ENCODE data around the gene PLXNA4.

PLXNA4 gene

GRCh38 chr7:132263151-132263550 lies 313.1 kb downstream of the PLXNA4 start:
- no peak overlapping the region for H3K4me2 ChIP-seq (ENCODE audit: low read length)
- no peaks in the 10 kb centered on the region for H3K79me2 ChIP-seq (ENCODE audit: low read length)
- H3K27me3 ChIP-seq (ENCODE audit: low read depth, low read length) = 0 out of 2 replicates have a peak, but pooled peaks cover 7% of the 10 kb centered on the region
- no peak overlapping the region for H2AFZ ChIP-seq (ENCODE audit: low read depth, low read length)
- H3K27ac ChIP-seq (ENCODE audit: low read length) = no peak overlapping the region
- H4K20me1 ChIP-seq (ENCODE audit: insufficient read depth, low read length) = no peaks in the 10 kb centered on the region
- H3K4me1 ChIP-seq (ENCODE audit: low read length) = no peaks in the 10 kb centered on the region
- TF ChIP-seq EZH2phosphoT487 (IDR thresholded peaks at IDR 0.05; ENCODE audit: low read depth) = no peak
- no peak for TF ChIP-seq CTCF (IDR thresholded peaks at IDR 0.05; ENCODE audit: low read depth, low read length)
- H3K9me3 ChIP-seq (ENCODE audit: insufficient read depth, low read length) = no peaks in the 10 kb centered on the region
- no peak overlapping the region for H3K9ac ChIP-seq (ENCODE audit: low read length)
- H3K4me3 ChIP-seq (ENCODE audit: low read length) = no peak overlapping the region
- H3K36me3 ChIP-seq (replicated peaks; ENCODE audit: low read depth, low read length) = no peaks in the 10 kb centered on the region

GRCh38 chr7:132262160-132262470 lies 314.2 kb downstream of the PLXNA4 start:
- Histone ChIP-seq H3K4me2 (ENCODE audit: low read length) (no peak overlapping the region), H4K20me1 (ENCODE audit: insufficient read depth, low read length) (no peaks in the 10 kb centered on the region), H3K79me2 (ENCODE audit: low read length) (no peaks in the 10 kb centered on the region), H3K4me3 (ENCODE audit: low read length) (no peak overlapping the region), H2AFZ (ENCODE audit: low read depth, low read length) (no peak overlapping the region), H3K27ac (ENCODE audit: low read length) (no peak overlapping the region), H3K4me1 (ENCODE audit: low read length) (no peaks in the 10 kb centered on the region), H3K27me3 (ENCODE audit: low read depth, low read length) (0 out of 2 replicates have a peak, but pooled peaks cover 7% of the 10 kb centered on the region), H3K9ac (ENCODE audit: low read length) (no peak overlapping the region), H3K9me3 (ENCODE audit: insufficient read depth, low read length) (no peaks in the 10 kb centered on the region), H3K36me3 (replicated peaks; ENCODE audit: low read depth, low read length) (no peaks in the 10 kb centered on the region)
- TF ChIP-seq EZH2phosphoT487 (IDR thresholded peaks at IDR 0.05; ENCODE audit: low read depth) (no peak), CTCF (IDR thresholded peaks at IDR 0.05; ENCODE audit: low read depth, low read length) (no peak)

GRCh38 chr7:132261327-132262159 lies 314.7 kb downstream of the PLXNA4 start:
- Histone ChIP-seq H3K79me2 (ENCODE audit: low read length) (no peaks in the 10 kb centered on the region), H3K27me3 (ENCODE audit: low read depth, low read length) (0 out of 2 replicates have a peak, but pooled peaks cover 7% of the 10 kb centered on the region), H3K4me1 (ENCODE audit: low read length) (no peaks in the 10 kb centered on the region), H3K4me2 (ENCODE audit: low read length) (no peak overlapping the region), H2AFZ (ENCODE audit: low read depth, low read length) (no peak overlapping the region), H3K36me3 (replicated peaks; ENCODE audit: low read depth, low read length) (no peaks in the 10 kb centered on the region), H3K27ac (ENCODE audit: low read length) (no peak overlapping the region), H3K4me3 (ENCODE audit: low read length) (no peak overlapping the region), H4K20me1 (ENCODE audit: insufficient read depth, low read length) (no peaks in the 10 kb centered on the region), H3K9me3 (ENCODE audit: insufficient read depth, low read length) (no peaks in the 10 kb centered on the region), H3K9ac (ENCODE audit: low read length) (no peak overlapping the region)
- TF ChIP-seq CTCF (IDR thresholded peaks at IDR 0.05; ENCODE audit: low read depth, low read length) (no peak), EZH2phosphoT487 (IDR thresholded peaks at IDR 0.05; ENCODE audit: low read depth) (no peak)

- Histone ChIP-seq H3K4me1 (ENCODE audit: low read length) (no peaks in the 10 kb centered on the region), H3K4me3 (ENCODE audit: low read length) (no peak overlapping the region), H3K9me3 (ENCODE audit: insufficient read depth, low read length) (no peaks in the 10 kb centered on the region), H4K20me1 (ENCODE audit: insufficient read depth, low read length) (no peaks in the 10 kb centered on the region), H3K4me2 (ENCODE audit: low read length) (no peak overlapping the region), H3K27me3 (ENCODE audit: low read depth, low read length) (peaks cover 31% of the 10 kb centered on the region), H3K36me3 (replicated peaks; ENCODE audit: low read depth, low read length) (no peaks in the 10 kb centered on the region), H2AFZ (ENCODE audit: low read depth, low read length) (no peak overlapping the region), H3K9ac (ENCODE audit: low read length) (no peak overlapping the region), H3K79me2 (ENCODE audit: low read length) (no peaks in the 10 kb centered on the region), H3K27ac (ENCODE audit: low read length) (no peak overlapping the region)
- no peak for TF ChIP-seq CTCF (IDR thresholded peaks at IDR 0.05; ENCODE audit: low read depth, low read length)
- TF ChIP-seq EZH2phosphoT487 (IDR thresholded peaks at IDR 0.05; ENCODE audit: low read depth) = no peak
These were observed 318.0 kb downstream of the PLXNA4 start for GRCh38 chr7:132258231-132258630.
